Ascending aorta (tissue), 2 donors: ENCODE results near the gene KRTAP9-3. TPM values are rescaled to one million over a fixed set of nuclear protein-coding genes. Genes with fewer than 3 reads are reported as not detected.
"Not testable (repeated sequence)": the region's sequence is repeated elsewhere in the genome, so short reads cannot be mapped to it uniquely, and the experiment has no call there.

Experiments
- DNase-seq, 2 donors: peaks; one replicate each; pipeline ENCODE4 v3.0.0-alpha.2; 2019; ENCODE audit warnings: low spot score in 2 of 2
- H3K27ac ChIP-seq, 2 donors: fragments of 200-600 bp; sonication (generic); one replicate each; pipeline ENCODE4 v1.5.1; 2016 to 2017; ENCODE audit warnings: mild to moderate bottlenecking in 1 of 2
- H3K27me3 ChIP-seq: fragments of 200-600 bp; sonication (generic); one replicate; pipeline ENCODE4 v1.5.1; 2017
- H3K36me3 ChIP-seq, 2 donors: fragments of 200-600 bp; sonication (generic); one replicate each; pipeline ENCODE4 v1.5.1; 2016
- H3K4me1 ChIP-seq, 2 donors: fragments of 200-600 bp; sonication (generic); one replicate each; pipeline ENCODE4 v1.5.1; 2016 to 2017; ENCODE audit warnings: mild to moderate bottlenecking in 1 of 2
- H3K4me3 ChIP-seq, 2 donors: fragments of 200-600 bp; sonication (generic); one replicate each; pipeline ENCODE4 v1.5.1; 2016 to 2017; ENCODE audit warnings: mild to moderate bottlenecking in 1 of 2
- H3K9me3 ChIP-seq, 2 donors: fragments of 200-600 bp; sonication (generic); one replicate each; pipeline ENCODE4 v1.5.1; 2016
- CTCF ChIP-seq, 3 experiments: fragments of 200-600 bp in 2 of 3; fragments of 450-650 bp in 1 of 3; sonication (generic) in 2 of 3; IDR thresholded peaks; one replicate each; pipeline ENCODE4 v1.5.1; 2016 to 2019; ENCODE audit warnings: antibody characterized with exemption in 3 of 3, mild to moderate bottlenecking in 1 of 3, moderate library complexity in 1 of 3
- intact Hi-C: fragments of 100-400 bp; cut with DNase I; formaldehyde crosslinking; loops from one replicate; pipeline ENCODE4 v1.15.1; 2023
- total RNA-seq: library from RNA; depleted of rRNA; stranded (reverse); fragments of >200 nt; gene quantifications from one replicate; pipeline ENCODE4 v1.1.0, GENCODE V29; 2016

The KRTAP9-3 gene
- total RNA-seq, 1 donor from 2014 or later = not detected

- intact Hi-C loops = no loop called here
These were observed 32.4 kb downstream of the KRTAP9-3 start for GRCh38 chr17:41264599-41264998.

GRCh38 chr17:41265078-41265477 lies 32.8 kb downstream of the KRTAP9-3 start, which contains the start of gene KRTAP9-6:
Gene KRTAP9-6, plus strand, starts transcription at chr17:41265378. Its CDS starts 0 bp downstream, at chr17:41265378.
- H3K4me3 ChIP-seq = no peak within 1 kb of the TSS
- H3K4me1 ChIP-seq = no peaks in the 10 kb centered on the region
- H3K9me3 ChIP-seq = no peaks in the 10 kb centered on the region
- DNase-seq = no peak
- intact Hi-C loops = no loop called here
- H3K36me3 ChIP-seq = no peaks in the 10 kb centered on the region
- TF ChIP-seq CTCF (IDR thresholded peaks at IDR 0.05) = no peak
- no peaks in the 10 kb centered on the region for H3K27me3 ChIP-seq
- no peak within 1 kb of the TSS for H3K27ac ChIP-seq

More at GRCh38 chr17:41264599-41264998, 32.4 kb downstream of the KRTAP9-3 start:
- no peaks in the 10 kb centered on the region for H3K4me1 ChIP-seq
- no peak overlapping the region for H3K27ac ChIP-seq
- no peaks in the 10 kb centered on the region for H3K36me3 ChIP-seq
- no peak for TF ChIP-seq CTCF (IDR thresholded peaks at IDR 0.05)
- no peak for DNase-seq
- H3K9me3 ChIP-seq = no peaks in the 10 kb centered on the region
- H3K4me3 ChIP-seq = no peak overlapping the region
- H3K27me3 ChIP-seq = no peaks in the 10 kb centered on the region

- no peak for TF ChIP-seq CTCF (IDR thresholded peaks at IDR 0.05)
- Histone ChIP-seq H3K4me3 (no peak overlapping the region), H3K4me1 (no peaks in the 10 kb centered on the region), H3K9me3 (no peaks in the 10 kb centered on the region), H3K36me3 (no peaks in the 10 kb centered on the region), H3K27me3 (no peaks in the 10 kb centered on the region), H3K27ac (no peak overlapping the region)
- intact Hi-C loops = no loop called here
- DNase-seq = no peak
These were observed 35.5 kb downstream of the KRTAP9-3 start for GRCh38 chr17:41267711-41268110.

- H3K27ac ChIP-seq, intact Hi-C loops, H3K4me1 ChIP-seq, H3K9me3 ChIP-seq, DNase-seq, H3K4me3 ChIP-seq, H3K36me3 ChIP-seq, H3K27me3 ChIP-seq: not testable (repeated sequence)
These were observed 39.1 kb downstream of the KRTAP9-3 start for GRCh38 chr17:41271323-41271722.

- no peak for TF ChIP-seq CTCF (IDR thresholded peaks at IDR 0.05)
- Histone ChIP-seq H3K27ac (no peak overlapping the region), H3K36me3 (no peaks in the 10 kb centered on the region), H3K4me3 (no peak overlapping the region), H3K4me1 (no peaks in the 10 kb centered on the region), H3K9me3 (no peaks in the 10 kb centered on the region), H3K27me3 (no peaks in the 10 kb centered on the region)
- intact Hi-C loops = no loop called here
- no peak for DNase-seq
These were observed 39.6 kb downstream of the KRTAP9-3 start for GRCh38 chr17:41271858-41272257.

- H3K36me3 ChIP-seq, H3K27me3 ChIP-seq, H3K27ac ChIP-seq, H3K4me3 ChIP-seq, intact Hi-C loops, H3K9me3 ChIP-seq, H3K4me1 ChIP-seq, DNase-seq: not testable (repeated sequence)
These were observed 43.5 kb downstream of the KRTAP9-3 start, which contains the start of gene KRTAP9-7 for GRCh38 chr17:41275648-41276190. Gene KRTAP9-7, plus strand, starts transcription at chr17:41275698. Its CDS starts 0 bp downstream, at chr17:41275698.
